BE2C (cell line): Measurements from ENCODE around the gene INAFM2.

Source experiments
- DNase-seq: peaks from one replicate; pipeline ENCODE4 v3.0.0-alpha.2; 2020
- H3K27me3 ChIP-seq: fragments of 250-450 bp; sonication (Bioruptor Pico); 2 replicates; pipeline ENCODE4 v1.5.1; 2020; ENCODE audit warnings: mild to moderate bottlenecking
- H3K36me3 ChIP-seq: fragments of 250-450 bp; sonication (Bioruptor Pico); 2 replicates; pipeline ENCODE4 v1.5.1; 2020; ENCODE audit warnings: mild to moderate bottlenecking
- H3K4me1 ChIP-seq: fragments of 250-450 bp; sonication (Bioruptor Pico); 2 replicates; pipeline ENCODE4 v1.5.1; 2020
- H3K4me3 ChIP-seq: 2 replicates; pipeline ENCODE4 v1.5.1; 2011; ENCODE audit warnings: low read depth, low read length
- H3K9me3 ChIP-seq: fragments of 250-450 bp; sonication (Bioruptor Pico); 2 replicates; pipeline ENCODE4 v1.5.1; 2020
- CTCF ChIP-seq: IDR thresholded peaks from 2 replicates; pipeline ENCODE4 v1.5.1; 2012; ENCODE audit warnings: mild to moderate bottlenecking, low read depth, low read length

INAFM2 gene

DNA sequence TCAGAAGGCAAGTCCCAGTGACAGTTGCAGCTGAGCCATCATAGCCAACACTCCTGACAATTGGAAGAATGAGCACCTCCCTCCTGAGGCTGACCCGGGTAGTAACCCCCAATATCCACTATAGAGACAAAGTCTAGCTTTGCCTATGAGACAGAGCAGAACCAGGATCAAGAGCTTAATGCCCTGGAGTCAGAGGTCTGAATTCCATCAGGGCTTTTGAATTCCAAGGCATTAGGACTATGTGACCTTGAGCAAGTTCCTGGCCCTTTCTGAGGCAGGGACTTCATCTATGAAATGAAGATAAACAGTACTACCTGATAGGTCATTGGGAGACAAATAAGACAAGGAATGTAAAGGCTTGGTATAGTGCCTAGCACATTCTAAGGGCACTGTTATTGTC lies 3.1 kb upstream of the INAFM2 start:
- no peaks in the 10 kb centered on the region for H3K9me3 ChIP-seq
- DNase-seq = no peak
- no peak for TF ChIP-seq CTCF
- H3K4me1 ChIP-seq = peaks cover 6% of the 10 kb centered on the region
- H3K36me3 ChIP-seq = no peaks in the 10 kb centered on the region
- H3K27me3 ChIP-seq = no peaks in the 10 kb centered on the region
- H3K4me3 ChIP-seq = no peak overlapping the region

- no peak overlapping the region for H3K4me3 ChIP-seq
- no peaks in the 10 kb centered on the region for H3K27me3 ChIP-seq
- H3K4me1 ChIP-seq = peaks cover 6% of the 10 kb centered on the region
- peak; percentile 71 for DNase-seq
- peak; percentile 94 for TF ChIP-seq CTCF
- H3K9me3 ChIP-seq = no peaks in the 10 kb centered on the region
- H3K36me3 ChIP-seq = no peaks in the 10 kb centered on the region
Observed at GRCh38 chr15:40320931-40321371, 2.5 kb upstream of the INAFM2 start.

- no peak for TF ChIP-seq CTCF
- peaks cover 5% of the 10 kb centered on the region; the same call in 1 of the 2 replicates for H3K36me3 ChIP-seq
- H3K4me3 ChIP-seq = no peak overlapping the region
- no peak for DNase-seq
- H3K9me3 ChIP-seq = no peaks in the 10 kb centered on the region
- peaks cover 6% of the 10 kb centered on the region for H3K4me1 ChIP-seq
- H3K27me3 ChIP-seq = no peaks in the 10 kb centered on the region
Observed at GRCh38 chr15:40322531-40323238, 807 bp upstream of the INAFM2 start.

DNA sequence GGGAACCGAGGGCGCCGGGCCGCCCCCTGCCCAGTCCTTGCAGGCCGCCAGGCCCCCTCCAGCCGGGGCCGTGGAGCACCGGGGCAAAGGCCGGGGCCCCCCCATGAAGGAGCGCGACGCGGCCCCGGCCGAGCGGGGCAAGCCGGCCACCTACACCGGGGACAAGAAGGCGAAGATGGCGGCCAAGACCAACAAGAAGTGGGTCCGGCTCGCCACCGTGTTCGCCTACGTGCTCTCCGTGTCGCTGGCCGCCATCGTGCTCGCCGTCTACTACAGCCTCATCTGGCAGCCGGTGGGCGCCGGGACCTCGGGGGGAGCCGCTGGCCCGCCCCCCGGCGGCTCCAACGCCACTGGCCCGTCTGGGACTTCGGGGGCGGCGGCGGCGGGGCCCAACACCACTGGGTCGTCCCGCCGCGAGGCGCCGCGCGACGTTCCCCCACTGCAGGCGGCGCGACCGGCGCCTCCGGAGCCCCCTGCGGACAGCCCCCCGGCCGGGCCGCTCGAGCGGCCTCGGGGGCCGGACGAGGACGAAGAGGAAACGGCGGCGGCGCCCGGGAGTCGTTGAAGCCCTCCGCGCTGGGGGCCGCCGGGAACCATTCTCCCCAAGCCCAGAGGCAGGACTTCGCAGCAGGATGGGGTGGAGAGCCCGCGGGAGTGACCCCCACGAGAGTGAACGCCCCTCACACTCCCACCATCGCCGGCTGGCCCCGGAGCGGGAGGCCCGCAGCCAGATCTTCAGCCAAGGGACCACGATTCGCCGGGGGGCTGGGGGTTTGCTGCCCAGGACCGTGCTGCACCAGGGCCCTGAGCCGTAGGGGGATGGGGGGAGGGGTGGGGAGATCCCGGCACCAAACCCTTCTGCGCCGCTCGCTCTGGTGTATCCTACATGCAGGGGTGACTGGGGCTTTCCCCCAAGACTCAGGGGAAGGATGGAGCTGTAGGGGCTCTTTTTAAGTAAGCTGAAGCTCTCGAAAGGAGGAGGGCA lies 753 bp downstream of the INAFM2 start:
- TF ChIP-seq CTCF = no peak
- peak; percentile 46 for DNase-seq
- no peaks in the 10 kb centered on the region for H3K27me3 ChIP-seq
- no peaks in the 10 kb centered on the region for H3K9me3 ChIP-seq
- peaks cover 5% of the 10 kb centered on the region; the same call in 1 of the 2 replicates for H3K36me3 ChIP-seq
- H3K4me1 ChIP-seq = peaks cover 6% of the 10 kb centered on the region
- H3K4me3 ChIP-seq = peak overlapping the region; percentile 67

GRCh38 chr15:40325188-40325587 lies 1.7 kb downstream of the INAFM2 start:
- Histone ChIP-seq H3K9me3 (no peaks in the 10 kb centered on the region), H3K4me1 (peaks cover 6% of the 10 kb centered on the region), H3K27me3 (no peaks in the 10 kb centered on the region), H3K4me3 (peak overlapping the region; percentile 67), H3K36me3 (peaks cover 5% of the 10 kb centered on the region; the same call in 1 of the 2 replicates)
- no peak for DNase-seq
- TF ChIP-seq CTCF = no peak
